BLaER1 (cell line): ENCODE results near the gene KAZN.

Experiments
- H3K27ac ChIP-seq: shearing (Covaris generic); formaldehyde crosslinking; 2 replicates; pipeline ENCODE4 v1.8.1; 2022
- H3K27me3 ChIP-seq: shearing (Covaris generic); formaldehyde crosslinking; 2 replicates; pipeline ENCODE4 v1.8.1; 2022
- H3K36me3 ChIP-seq: shearing (Covaris generic); formaldehyde crosslinking; 2 replicates; pipeline ENCODE4 v1.8.1; 2022
- H3K4me1 ChIP-seq: shearing (Covaris generic); formaldehyde crosslinking; 2 replicates; pipeline ENCODE4 v1.8.1; 2022
- H3K4me2 ChIP-seq: shearing (Covaris generic); formaldehyde crosslinking; 2 replicates; pipeline ENCODE4 v1.8.1; 2022
- H3K4me3 ChIP-seq: shearing (Covaris generic); formaldehyde crosslinking; 2 replicates; pipeline ENCODE4 v1.8.1; 2022
- H3K9ac ChIP-seq: shearing (Covaris generic); formaldehyde crosslinking; 2 replicates; pipeline ENCODE4 v1.8.1; 2022
- H3K9me3 ChIP-seq: shearing (Covaris generic); formaldehyde crosslinking; 2 replicates; pipeline ENCODE4 v1.8.1; 2022
- H4K20me1 ChIP-seq: shearing (Covaris generic); formaldehyde crosslinking; 2 replicates; pipeline ENCODE4 v1.8.1; 2022
- Cebpa-rat ChIP-seq: shearing (Covaris generic); IDR thresholded peaks from 2 replicates; pipeline ENCODE4 v1.8.1; 2022

KAZN gene

GRCh38 chr1:15110128-15110866 is 511.8 kb downstream of the KAZN start:
- no peak for TF ChIP-seq Cebpa-rat
- H3K9me3 ChIP-seq, result no peaks in the 10 kb centered on the region
- no peaks in the 10 kb centered on the region for H3K27me3 ChIP-seq

GRCh38 chr1:15110867-15111230 is 512.4 kb downstream of the KAZN start:
- no peak for TF ChIP-seq Cebpa-rat
- no peak overlapping the region for H3K4me3 ChIP-seq
- H3K9me3 ChIP-seq, result no peaks in the 10 kb centered on the region
- H3K4me1 ChIP-seq, result no peaks in the 10 kb centered on the region
- no peaks in the 10 kb centered on the region for H3K27me3 ChIP-seq
- H3K36me3 ChIP-seq, result no peaks in the 10 kb centered on the region
- H3K27ac ChIP-seq, result no peak overlapping the region
- no peak overlapping the region for H3K4me2 ChIP-seq
- no peaks in the 10 kb centered on the region for H4K20me1 ChIP-seq
- H3K9ac ChIP-seq, result no peak overlapping the region

More at GRCh38 chr1:15110128-15110866, 511.8 kb downstream of the KAZN start:
- Histone ChIP-seq H3K4me3 (no peak overlapping the region), H4K20me1 (no peaks in the 10 kb centered on the region), H3K27ac (no peak overlapping the region), H3K4me2 (no peak overlapping the region), H3K4me1 (no peaks in the 10 kb centered on the region), H3K36me3 (no peaks in the 10 kb centered on the region), H3K9ac (no peak overlapping the region)

- Histone ChIP-seq H3K27me3 (no peaks in the 10 kb centered on the region), H3K4me2 (no peak overlapping the region), H3K36me3 (no peaks in the 10 kb centered on the region), H3K27ac (no peak overlapping the region), H3K4me3 (no peak overlapping the region), H3K9ac (no peak overlapping the region), H4K20me1 (no peaks in the 10 kb centered on the region), H3K9me3 (no peaks in the 10 kb centered on the region), H3K4me1 (no peaks in the 10 kb centered on the region)
- no peak for TF ChIP-seq Cebpa-rat
These were observed 514.7 kb downstream of the KAZN start for GRCh38 chr1:15113146-15113545.

- no peaks in the 10 kb centered on the region for H3K36me3 ChIP-seq
- no peaks in the 10 kb centered on the region for H3K9me3 ChIP-seq
- H3K27me3 ChIP-seq, result no peaks in the 10 kb centered on the region
- no peak overlapping the region for H3K4me3 ChIP-seq
- no peaks in the 10 kb centered on the region for H4K20me1 ChIP-seq
- no peak for TF ChIP-seq Cebpa-rat
- no peaks in the 10 kb centered on the region for H3K4me1 ChIP-seq
- no peak overlapping the region for H3K27ac ChIP-seq
- H3K4me2 ChIP-seq, result no peak overlapping the region
- H3K9ac ChIP-seq, result no peak overlapping the region
These were observed 516.4 kb downstream of the KAZN start for GRCh38 chr1:15114884-15115283.

- TF ChIP-seq Cebpa-rat, result no peak
- no peak overlapping the region for H3K4me3 ChIP-seq
- no peak overlapping the region for H3K27ac ChIP-seq
- H4K20me1 ChIP-seq, result no peaks in the 10 kb centered on the region
- H3K4me2 ChIP-seq, result no peak overlapping the region
- H3K36me3 ChIP-seq, result no peaks in the 10 kb centered on the region
- no peak overlapping the region for H3K9ac ChIP-seq
- no peaks in the 10 kb centered on the region for H3K9me3 ChIP-seq
- no peaks in the 10 kb centered on the region for H3K4me1 ChIP-seq
- no peaks in the 10 kb centered on the region for H3K27me3 ChIP-seq
These were observed 517.3 kb downstream of the KAZN start for GRCh38 chr1:15115542-15116330.

GRCh38 chr1:15116966-15117365 is 518.5 kb downstream of the KAZN start:
- H3K9me3 ChIP-seq, result no peaks in the 10 kb centered on the region
- no peaks in the 10 kb centered on the region for H3K27me3 ChIP-seq
- no peak overlapping the region for H3K9ac ChIP-seq
- no peak overlapping the region for H3K4me2 ChIP-seq
- no peaks in the 10 kb centered on the region for H4K20me1 ChIP-seq
- TF ChIP-seq Cebpa-rat, result no peak
- H3K4me1 ChIP-seq, result no peaks in the 10 kb centered on the region
- no peaks in the 10 kb centered on the region for H3K36me3 ChIP-seq
- H3K4me3 ChIP-seq, result no peak overlapping the region
- no peak overlapping the region for H3K27ac ChIP-seq

GRCh38 chr1:15117671-15118325 is 519.3 kb downstream of the KAZN start:
- Histone ChIP-seq H3K36me3 (no peaks in the 10 kb centered on the region), H3K9ac (no peak overlapping the region), H3K4me3 (no peak overlapping the region), H3K4me2 (no peak overlapping the region), H3K9me3 (no peaks in the 10 kb centered on the region), H3K27ac (no peak overlapping the region), H4K20me1 (no peaks in the 10 kb centered on the region), H3K4me1 (no peaks in the 10 kb centered on the region), H3K27me3 (no peaks in the 10 kb centered on the region)
- TF ChIP-seq Cebpa-rat, result no peak

GRCh38 chr1:15118579-15118978 is 520.1 kb downstream of the KAZN start:
- H3K4me2 ChIP-seq, result no peak overlapping the region
- no peak overlapping the region for H3K9ac ChIP-seq
- H3K27me3 ChIP-seq, result no peaks in the 10 kb centered on the region
- H3K36me3 ChIP-seq, result no peaks in the 10 kb centered on the region
- H4K20me1 ChIP-seq, result no peaks in the 10 kb centered on the region
- H3K9me3 ChIP-seq, result no peaks in the 10 kb centered on the region
- no peak overlapping the region for H3K27ac ChIP-seq
- H3K4me1 ChIP-seq, result no peaks in the 10 kb centered on the region
- no peak for TF ChIP-seq Cebpa-rat
- H3K4me3 ChIP-seq, result no peak overlapping the region

GRCh38 chr1:15120251-15120945 is 521.9 kb downstream of the KAZN start:
- Histone ChIP-seq H4K20me1 (no peaks in the 10 kb centered on the region), H3K4me2 (no peak overlapping the region), H3K9ac (no peak overlapping the region), H3K4me1 (no peaks in the 10 kb centered on the region), H3K27me3 (no peaks in the 10 kb centered on the region), H3K4me3 (no peak overlapping the region), H3K27ac (no peak overlapping the region), H3K9me3 (no peaks in the 10 kb centered on the region), H3K36me3 (no peaks in the 10 kb centered on the region)
- no peak for TF ChIP-seq Cebpa-rat
